ENCODE data around the gene RSL1D1.
"Not testable (repeated sequence)": the region's sequence is repeated elsewhere in the genome, so short reads cannot be mapped to it uniquely, and the experiment has no call there.

Gene RSL1D1

DNA sequence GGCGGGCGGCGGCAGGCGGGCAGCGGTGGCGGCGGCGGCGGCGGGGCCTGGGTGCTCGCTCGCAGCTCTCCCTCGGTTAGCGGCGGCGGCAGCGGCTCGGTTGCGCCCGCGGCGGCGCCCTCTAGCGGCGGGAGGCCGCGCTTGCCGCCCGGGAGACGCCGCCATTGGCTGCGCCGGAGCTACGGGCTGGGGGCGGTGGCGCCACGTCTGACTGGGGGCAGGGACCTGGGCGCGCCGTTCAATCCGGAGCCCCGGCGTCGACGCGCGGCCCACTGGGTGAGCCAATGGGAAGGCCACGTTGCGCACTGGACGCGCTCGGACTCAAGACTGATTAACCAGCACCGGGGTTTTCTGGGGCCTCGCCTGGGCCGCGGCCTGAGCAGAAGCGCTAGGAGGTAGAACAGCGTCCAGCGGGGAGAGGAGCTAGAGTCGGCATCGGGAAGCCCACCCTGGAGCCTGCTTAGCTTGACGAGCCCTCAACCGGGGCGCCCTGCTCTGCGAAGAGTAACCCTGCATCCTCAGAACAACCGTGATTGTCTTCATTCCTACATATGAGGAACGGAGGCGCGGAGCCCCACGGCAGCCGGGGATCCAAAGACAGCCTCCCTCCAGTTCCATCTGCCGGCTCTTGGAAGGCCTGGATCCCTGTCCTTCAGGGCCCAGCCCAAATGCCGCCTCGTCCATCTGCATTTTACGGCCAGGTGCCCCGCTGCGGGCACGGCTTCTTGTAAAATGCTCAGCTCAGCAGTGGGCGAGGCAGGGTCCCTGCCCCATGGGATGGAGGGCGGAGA, 54.0 kb downstream of the RSL1D1 start, which contains the start of gene ZC3H7A:
TSS of gene ZC3H7A (minus strand) at position 93 of the 791 bp plus-strand sequence. CDS start 14,904 bp downstream, outside the sequence.
- DNase-seq (ENCODE audit: low read depth): peak; percentile 93

DNA sequence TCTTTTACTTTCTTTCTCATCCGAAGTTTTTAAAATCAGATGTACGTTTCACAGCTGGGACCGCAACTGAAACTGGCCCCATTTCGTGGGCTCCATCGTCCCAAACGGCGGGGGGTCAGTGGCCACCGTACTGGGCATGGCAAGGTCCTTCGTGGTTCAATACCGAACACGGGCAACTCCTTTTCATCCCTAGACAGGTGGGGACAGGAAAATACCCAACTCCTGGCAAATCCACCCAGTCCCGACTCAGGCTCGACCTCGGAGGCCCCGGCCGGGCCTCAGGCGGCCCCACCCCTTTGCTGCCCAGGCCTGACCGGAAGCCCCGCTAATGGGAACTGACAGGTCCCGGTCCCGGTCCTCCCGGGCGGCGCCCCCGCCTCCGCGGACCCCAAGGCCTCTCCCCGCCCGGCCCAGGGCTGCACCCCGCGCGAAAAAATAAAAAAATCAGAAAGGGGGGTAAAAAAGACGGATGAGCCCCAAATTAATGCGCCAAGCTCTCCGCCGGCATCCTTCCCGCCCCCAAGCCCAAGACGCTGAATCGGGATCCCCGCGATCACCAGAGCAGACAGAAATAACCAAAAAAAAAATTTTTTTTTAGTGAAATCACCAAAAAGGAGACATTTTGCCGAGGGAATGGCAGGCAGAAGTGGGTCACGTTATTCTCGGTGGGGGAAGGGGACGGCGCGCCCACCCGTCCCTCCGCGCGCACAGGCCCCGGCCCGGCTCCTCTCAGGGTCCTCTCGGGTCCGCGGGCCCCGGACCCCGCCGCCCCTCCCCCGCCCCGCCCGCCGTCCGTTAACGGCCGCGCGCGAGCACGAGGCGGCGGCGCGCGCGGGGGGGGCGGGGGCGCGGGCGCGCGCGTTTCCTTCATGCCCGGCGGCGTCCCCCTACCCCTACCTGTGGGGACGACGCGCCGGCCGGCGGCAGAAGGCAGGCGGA, 54.8 kb downstream of the RSL1D1 start:
- DNase-seq (ENCODE audit: low read depth): peak; percentile 19

DNA sequence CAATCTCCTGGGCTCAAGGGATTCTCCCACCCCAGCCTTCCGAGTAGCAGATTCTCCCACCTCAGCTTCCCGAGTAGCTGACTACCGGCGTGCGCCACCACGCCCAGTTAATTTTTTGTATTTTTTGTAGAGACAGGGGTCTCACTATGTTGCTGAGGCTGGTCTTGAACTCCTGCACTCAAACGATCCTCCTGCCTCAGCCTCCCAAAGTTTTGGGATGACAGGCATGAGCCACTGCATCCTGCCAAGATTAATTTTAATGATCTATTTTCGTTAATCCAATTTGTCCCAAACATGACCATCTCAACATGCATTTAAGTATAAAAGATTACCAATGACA, 55.5 kb downstream of the RSL1D1 start:
- DNase-seq (ENCODE audit: low read depth): no peak

DNA sequence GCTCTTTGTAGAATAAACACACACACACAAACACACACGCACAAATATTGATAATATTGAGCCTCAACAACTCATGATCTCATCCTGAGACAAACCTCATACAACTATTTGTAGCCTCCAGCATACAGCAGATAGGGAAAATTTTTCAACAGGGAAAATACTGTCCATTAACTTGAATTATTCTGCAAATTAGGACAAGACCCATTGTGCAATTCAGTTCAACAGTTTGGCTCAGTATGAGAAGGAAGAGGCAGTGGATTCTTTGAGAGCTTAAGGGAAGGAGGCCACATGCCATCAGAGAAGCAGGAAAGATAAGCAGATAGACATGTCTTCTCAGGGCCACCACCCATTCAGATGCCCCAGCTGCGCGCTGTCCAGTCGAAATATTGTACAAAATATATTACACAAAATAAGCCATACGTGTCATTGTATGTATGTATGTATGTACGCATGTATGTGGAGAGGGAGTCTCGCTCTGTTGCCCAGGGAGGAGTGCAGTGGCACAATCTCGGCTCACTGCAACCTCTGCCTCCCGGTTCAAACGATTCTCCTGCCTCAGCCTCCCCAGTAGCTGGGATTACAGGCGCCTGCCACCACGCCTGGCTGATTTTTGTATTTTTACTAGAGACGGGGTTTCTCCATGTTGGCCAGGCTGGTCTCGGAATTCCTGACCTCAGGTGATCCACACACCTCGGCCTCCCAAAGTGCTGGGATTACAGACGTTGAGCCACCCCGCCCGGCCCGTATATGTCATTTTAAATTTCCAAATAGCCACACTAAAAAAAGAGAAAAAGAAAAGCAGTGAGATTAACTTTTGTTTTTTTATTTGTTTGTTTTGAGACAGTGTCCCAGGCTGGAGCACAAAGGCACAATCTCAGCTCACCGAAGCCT, 56.1 kb downstream of the RSL1D1 start:
- no peak for DNase-seq (ENCODE audit: low read depth)

DNA sequence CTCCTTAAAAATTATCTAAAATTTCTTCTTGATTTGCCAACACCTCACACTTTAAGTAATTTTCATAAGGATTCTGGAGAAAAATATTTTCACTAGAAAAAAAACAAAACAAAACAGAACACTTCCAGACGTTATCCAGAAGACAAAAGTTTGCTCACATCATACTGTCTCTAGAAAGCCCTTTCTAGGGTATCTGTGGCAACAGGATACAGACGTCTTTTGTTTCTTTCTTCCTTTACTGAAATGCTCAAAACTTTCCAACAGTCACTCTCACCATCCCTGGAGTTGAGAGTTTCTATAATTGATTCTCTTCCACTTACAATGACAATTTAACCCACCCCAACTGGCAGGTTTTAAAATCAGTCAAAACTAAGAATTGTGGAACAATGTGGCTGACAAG, 56.9 kb downstream of the RSL1D1 start:
- DNase-seq (ENCODE audit: low read depth): no peak

DNA sequence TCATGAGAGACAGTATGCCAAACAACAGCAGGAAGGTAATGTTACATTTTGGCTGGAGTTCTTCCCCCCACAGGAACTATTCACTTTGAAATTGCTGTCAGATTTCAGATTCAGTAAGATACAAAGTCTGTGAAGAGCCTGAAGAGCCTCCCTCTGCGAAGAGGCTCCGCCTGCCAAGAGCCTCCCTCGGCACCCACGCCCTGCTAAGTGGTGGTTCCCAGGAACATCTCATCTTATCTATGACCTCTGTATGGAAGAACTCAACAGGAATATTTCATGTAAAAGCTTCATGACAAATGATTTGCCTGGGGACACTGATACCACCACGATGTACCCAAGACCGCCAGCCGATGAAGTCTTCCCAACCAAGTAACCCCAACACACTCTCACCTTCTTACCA, 57.5 kb downstream of the RSL1D1 start:
- no peak for DNase-seq (ENCODE audit: low read depth)

DNA sequence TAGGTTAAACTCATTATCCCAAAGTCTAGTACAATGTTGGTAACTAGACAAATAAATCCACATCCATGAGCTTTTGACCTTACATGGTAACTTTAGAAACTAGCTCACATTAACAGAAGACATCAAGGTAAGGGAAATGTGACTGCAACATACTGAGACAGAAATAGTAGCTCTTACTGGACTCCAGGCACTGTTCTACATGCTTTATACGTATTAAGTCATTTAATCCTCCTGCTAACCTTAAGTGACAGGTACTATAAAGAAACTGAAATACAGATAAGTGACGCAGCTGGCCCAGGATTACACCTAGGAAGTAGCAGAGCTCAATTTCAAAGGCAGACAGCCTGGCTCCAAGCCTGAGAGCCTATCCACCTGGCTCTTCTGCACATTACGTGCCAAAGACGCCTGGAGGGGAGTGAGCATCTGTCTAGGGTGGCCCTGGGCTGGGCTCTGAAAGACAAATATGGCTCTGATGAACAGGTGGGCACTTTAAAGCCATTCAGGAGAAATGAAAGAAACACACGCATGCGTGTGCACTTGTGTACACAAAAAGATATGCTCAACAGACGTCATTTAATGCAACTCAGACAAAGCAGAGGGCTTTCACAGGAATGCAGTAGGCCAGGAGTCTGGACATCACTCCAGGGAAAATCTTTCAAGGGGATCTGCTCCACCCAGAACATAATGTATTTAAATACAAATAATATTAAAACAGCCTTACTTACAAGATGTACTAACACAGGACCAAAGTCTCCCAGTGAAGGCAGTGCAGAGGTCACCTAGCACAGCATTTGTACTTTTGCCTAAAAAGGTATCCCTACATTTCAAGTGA, 58.7 kb downstream of the RSL1D1 start:
- DNase-seq (ENCODE audit: low read depth): no peak

DNA sequence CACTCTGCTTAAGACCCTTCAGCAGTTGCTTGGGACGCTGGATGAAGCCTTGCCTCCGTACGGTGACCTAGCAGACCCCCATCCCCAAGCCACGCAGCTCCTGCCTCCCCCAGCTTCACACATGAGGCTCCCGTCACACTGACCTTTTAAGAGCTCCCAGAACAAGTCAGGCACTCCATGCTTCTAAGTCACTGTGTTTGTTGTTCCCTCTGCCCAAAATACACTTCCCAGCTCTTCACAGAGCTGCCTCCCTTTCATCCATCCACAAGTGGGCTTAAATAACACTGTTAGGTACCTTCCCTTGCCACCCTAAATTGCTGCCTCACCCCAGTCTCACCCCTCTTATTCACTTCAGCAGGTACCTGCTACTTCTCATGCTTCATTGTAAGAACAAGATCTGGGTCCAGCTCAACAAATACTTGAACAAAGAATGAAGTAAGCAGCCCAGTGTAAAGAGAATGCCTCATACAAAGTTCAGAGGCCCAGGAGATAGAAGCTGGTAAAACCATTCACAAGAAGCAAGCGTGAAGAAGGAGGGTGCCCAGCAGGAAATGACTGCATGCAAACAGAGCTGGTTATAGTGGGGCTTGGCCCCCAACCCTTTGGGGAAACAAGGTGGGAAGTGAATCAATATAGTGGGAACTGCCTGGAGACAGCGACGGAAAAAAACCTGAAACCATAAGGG, 60.1 kb downstream of the RSL1D1 start:
- no peak for DNase-seq (ENCODE audit: low read depth)

DNA sequence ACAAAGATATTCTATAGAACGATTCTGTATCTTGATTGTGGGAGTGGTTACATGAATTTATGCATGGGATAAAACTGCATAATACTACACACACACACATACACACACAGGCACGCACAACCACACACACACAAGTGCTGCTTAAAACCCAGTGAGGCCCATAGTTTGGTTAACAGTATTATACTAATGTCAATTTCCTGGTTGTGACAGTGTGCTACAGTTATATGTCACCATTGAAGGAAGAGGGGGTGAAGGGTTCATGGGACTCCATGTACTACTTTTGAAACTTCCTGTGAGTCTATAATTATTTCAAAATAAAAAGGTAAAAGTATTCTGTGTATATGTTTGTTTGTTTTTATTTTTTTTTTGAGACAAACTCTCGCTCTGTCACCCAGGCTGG, 62.4 kb downstream of the RSL1D1 start:
- no peak for DNase-seq (ENCODE audit: low read depth)

DNA sequence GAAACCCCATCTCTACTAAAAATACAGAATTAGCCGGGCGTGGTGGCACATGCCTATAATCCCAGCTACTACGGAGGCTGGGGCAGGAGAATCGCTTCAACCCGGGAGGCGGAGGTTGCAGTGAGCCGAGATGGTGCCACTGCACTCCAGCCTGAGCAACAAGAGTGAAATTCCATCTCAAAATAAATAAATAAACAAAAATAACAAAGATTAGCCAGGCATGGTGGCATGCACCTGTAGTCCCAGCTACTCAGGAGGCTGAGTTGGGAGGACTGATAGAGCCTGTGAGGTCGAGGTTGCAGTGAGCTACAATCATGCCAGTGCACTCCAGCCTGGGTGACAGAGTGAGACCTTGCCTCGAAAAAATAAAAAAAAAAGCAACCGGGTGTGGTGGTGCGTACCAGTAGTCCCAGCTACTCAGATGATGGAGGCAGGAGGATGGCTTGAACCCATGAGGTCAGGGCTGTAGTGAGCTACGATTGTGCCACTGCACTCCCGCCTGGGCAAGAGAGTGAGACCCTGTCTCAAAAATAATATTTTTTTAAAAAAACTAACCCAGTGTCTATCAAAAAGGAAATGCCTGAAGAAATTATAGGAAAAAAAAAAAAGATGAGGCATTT, 66.3 kb downstream of the RSL1D1 start:
- DNase-seq (ENCODE audit: low read depth): not testable (repeated sequence)

DNA sequence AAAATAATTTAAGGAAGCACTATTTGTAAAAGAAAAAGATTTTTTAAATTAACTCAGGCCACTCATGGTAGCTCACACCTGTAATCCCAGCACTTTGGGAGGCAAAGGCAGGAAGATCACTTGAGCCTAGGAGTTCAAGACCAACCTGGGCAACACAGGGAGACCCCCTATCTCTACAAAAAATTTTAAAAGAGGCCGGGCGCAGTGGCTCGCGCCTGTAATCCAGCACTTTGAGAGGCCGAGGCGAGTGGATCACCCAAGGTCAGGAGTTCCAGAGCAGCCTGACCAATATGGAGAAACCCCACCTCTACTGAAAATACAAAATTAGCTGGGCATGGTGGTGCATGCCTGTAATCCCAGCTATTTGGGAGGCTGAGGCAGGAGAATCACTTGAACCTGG, 67.0 kb downstream of the RSL1D1 start:
- not testable (repeated sequence) for DNase-seq (ENCODE audit: low read depth)

DNA sequence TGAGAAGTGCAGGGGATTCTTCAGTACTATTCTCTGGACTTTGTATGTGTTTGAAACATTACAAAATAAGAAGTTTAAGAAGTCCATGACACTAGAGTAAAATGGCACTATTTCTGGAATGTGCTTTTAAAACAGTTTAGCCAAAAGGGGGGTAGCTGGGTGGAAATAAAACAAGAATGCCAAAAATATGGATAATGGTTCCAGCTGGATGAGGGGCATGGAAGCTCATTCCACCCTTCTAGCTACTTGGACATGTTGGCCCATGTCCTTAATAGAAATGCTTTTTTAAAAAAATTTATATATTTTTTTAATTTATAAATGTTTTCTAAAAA, 67.3 kb downstream of the RSL1D1 start:
- DNase-seq (ENCODE audit: low read depth): no peak

All from activated T-helper 9 cell treated with anti-CD3 and anti-CD28 coated beads, Interleukin-2, amount 50 U/mL, for 16 hours (primary cell).